ENCODE measurements around the gene LIMS2. TPM values are rescaled to one million over a fixed set of nuclear protein-coding genes. Genes with fewer than 3 reads are reported as not detected.

The LIMS2 gene
- total and polyA plus RNA-seq, 2 donors (not counting 3 experiments of a cell fraction or from before 2014, with no cell fraction given), result 48.3 to 55.6 TPM

- TF ChIP-seq, protein P1, sequence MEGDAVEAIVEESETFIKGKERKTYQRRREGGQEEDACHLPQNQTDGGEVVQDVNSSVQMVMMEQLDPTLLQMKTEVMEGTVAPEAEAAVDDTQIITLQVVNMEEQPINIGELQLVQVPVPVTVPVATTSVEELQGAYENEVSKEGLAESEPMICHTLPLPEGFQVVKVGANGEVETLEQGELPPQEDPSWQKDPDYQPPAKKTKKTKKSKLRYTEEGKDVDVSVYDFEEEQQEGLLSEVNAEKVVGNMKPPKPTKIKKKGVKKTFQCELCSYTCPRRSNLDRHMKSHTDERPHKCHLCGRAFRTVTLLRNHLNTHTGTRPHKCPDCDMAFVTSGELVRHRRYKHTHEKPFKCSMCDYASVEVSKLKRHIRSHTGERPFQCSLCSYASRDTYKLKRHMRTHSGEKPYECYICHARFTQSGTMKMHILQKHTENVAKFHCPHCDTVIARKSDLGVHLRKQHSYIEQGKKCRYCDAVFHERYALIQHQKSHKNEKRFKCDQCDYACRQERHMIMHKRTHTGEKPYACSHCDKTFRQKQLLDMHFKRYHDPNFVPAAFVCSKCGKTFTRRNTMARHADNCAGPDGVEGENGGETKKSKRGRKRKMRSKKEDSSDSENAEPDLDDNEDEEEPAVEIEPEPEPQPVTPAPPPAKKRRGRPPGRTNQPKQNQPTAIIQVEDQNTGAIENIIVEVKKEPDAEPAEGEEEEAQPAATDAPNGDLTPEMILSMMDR (IDR thresholded peaks at IDR 0.05; ENCODE audit: extremely low read depth in 1 of 2, insufficient read depth in 1 of 2, low read depth in 1 of 2, low read length in 2 of 2), result no peak
- TF ChIP-seq POLR2A (IDR thresholded peaks at IDR 0.05; ENCODE audit: low read depth, low read length), result no peak
- no peak for TF ChIP-seq EZH2 (IDR thresholded peaks at IDR 0.05; ENCODE audit: borderline replicate concordance, low read depth, low read length, severe bottlenecking)
- TF ChIP-seq FOS (IDR thresholded peaks at IDR 0.05; ENCODE audit: borderline replicate concordance, insufficient read depth, low read length), result no peak
- no peak for TF ChIP-seq POLR2AphosphoS5 (IDR thresholded peaks at IDR 0.05; ENCODE audit: insufficient read depth, low read depth, low read length)
- no peak for TF ChIP-seq MYC (IDR thresholded peaks at IDR 0.05; ENCODE audit: low read depth, low read length)
- TF ChIP-seq JUN (IDR thresholded peaks at IDR 0.05; ENCODE audit: borderline replicate concordance, insufficient read depth, insufficient read length, low read depth), result no peak
- TF ChIP-seq MAX (IDR thresholded peaks at IDR 0.05; ENCODE audit: insufficient read depth, insufficient read length), result no peak
- POLR2A ChIA-PET, result no interaction called here
- H3K27me3 ChIP-seq (ENCODE audit: control insufficient read depth in 2 of 2, insufficient read depth in 2 of 2, low read length in 2 of 2), result peaks cover 0 to 2% of the 10 kb centered on the region in 2 experiments
- no peak overlapping the region for H3K4me3 ChIP-seq (replicated peaks in 1 of 3; ENCODE audit: insufficient read depth in 1 of 3, low read depth in 1 of 3, low read length in 3 of 3)
- BruUV-seq (replicated peaks), result no TSS peak
- H3K9ac ChIP-seq (replicated peaks; ENCODE audit: extremely low read depth, insufficient read depth, low read length), result no peak overlapping the region
- dilution Hi-C loops (cut with MboI; ENCODE audit: extremely low pct_ligation_motif_present, low sequenced_read_pairs), result no loop called here
- DNase-seq (ENCODE audit: low read depth, low spot score), result no peak
- no peak overlapping the region for H2AFZ ChIP-seq (ENCODE audit: low read depth, low read length)
- no peaks in the 10 kb centered on the region for H3K4me1 ChIP-seq (ENCODE audit: control insufficient read depth, extremely low read depth, insufficient read depth, low read length)
- no peaks in the 10 kb centered on the region for H3K9me3 ChIP-seq (replicated peaks; ENCODE audit: control insufficient read depth, insufficient read depth, low read length)
- FAIRE-seq, result no peak
- no peaks in the 10 kb centered on the region for H3K79me2 ChIP-seq (ENCODE audit: control insufficient read depth, insufficient read depth, low read length)
- H3K4me2 ChIP-seq (ENCODE audit: insufficient read depth, low read length), result no peak overlapping the region
- H3K36me3 ChIP-seq (ENCODE audit: control insufficient read depth in 2 of 2, extremely low read depth in 1 of 2, insufficient read depth in 2 of 2, low read length in 2 of 2), result no peaks in the 10 kb centered on the region
- H4K20me1 ChIP-seq (replicated peaks; ENCODE audit: control insufficient read depth, extremely low read depth, insufficient read depth, low read length), result no peaks in the 10 kb centered on the region
- CTCF ChIA-PET, result interaction anchor here (2.3 to 6.2 kb wide), 5 partner anchors 11 to 106 kb away, joined by 61 to 424 read pairs (median 151); partner anchors contain the start of gene LIMS2
- intact Hi-C loops (cut with micrococcal nuclease), result loop anchor here (2.0 to 10.0 kb wide), 3 partner anchors 113 to 265 kb away; partner anchors contain the start of genes POLR2D and WDR33
- no peak overlapping the region for H3K27ac ChIP-seq (ENCODE audit: insufficient read depth, low read depth, low read length)
- H3K9me1 ChIP-seq (replicated peaks; ENCODE audit: control insufficient read depth, extremely low read depth, insufficient read depth, low read length), result no peaks in the 10 kb centered on the region
Observed at GRCh38 chr2:127589841-127590240, 85.5 kb downstream of the LIMS2 start.
